Adipocyte (in vitro differentiated cells): ENCODE measurements around the gene RHEBL1.

Experiments
- DNase-seq: peaks from one replicate; pipeline ENCODE4 v3.0.0-alpha.2; 2015; ENCODE audit warnings: low read depth
- H3K27me3 ChIP-seq: replicated peaks from 2 replicates; pipeline ENCODE4 v1.7.0; 2013; ENCODE audit warnings: mild to moderate bottlenecking, low read length, moderate library complexity; ENCODE audit not compliant: control insufficient read depth, insufficient read depth
- H3K36me3 ChIP-seq: 2 replicates; pipeline ENCODE4 v1.7.0; 2013; ENCODE audit warnings: low read length, mild to moderate bottlenecking, moderate library complexity; ENCODE audit not compliant: control insufficient read depth, insufficient read depth, severe bottlenecking
- H3K4me1 ChIP-seq: 2 replicates; pipeline ENCODE4 v1.7.0; 2013; ENCODE audit warnings: mild to moderate bottlenecking, low read length, moderate library complexity; ENCODE audit not compliant: control insufficient read depth, insufficient read depth
- H3K4me3 ChIP-seq: 2 replicates; pipeline ENCODE4 v1.7.0; 2013; ENCODE audit warnings: mild to moderate bottlenecking, low read length, moderate library complexity
- H3K9ac ChIP-seq: 2 replicates; pipeline ENCODE4 v1.7.0; 2013; ENCODE audit warnings: mild to moderate bottlenecking, low read length, moderate library complexity
- H3K9me3 ChIP-seq: 2 replicates; pipeline ENCODE4 v1.7.0; 2013; ENCODE audit warnings: mild to moderate bottlenecking, low read length, moderate library complexity; ENCODE audit not compliant: control insufficient read depth

RHEBL1 gene

DNA sequence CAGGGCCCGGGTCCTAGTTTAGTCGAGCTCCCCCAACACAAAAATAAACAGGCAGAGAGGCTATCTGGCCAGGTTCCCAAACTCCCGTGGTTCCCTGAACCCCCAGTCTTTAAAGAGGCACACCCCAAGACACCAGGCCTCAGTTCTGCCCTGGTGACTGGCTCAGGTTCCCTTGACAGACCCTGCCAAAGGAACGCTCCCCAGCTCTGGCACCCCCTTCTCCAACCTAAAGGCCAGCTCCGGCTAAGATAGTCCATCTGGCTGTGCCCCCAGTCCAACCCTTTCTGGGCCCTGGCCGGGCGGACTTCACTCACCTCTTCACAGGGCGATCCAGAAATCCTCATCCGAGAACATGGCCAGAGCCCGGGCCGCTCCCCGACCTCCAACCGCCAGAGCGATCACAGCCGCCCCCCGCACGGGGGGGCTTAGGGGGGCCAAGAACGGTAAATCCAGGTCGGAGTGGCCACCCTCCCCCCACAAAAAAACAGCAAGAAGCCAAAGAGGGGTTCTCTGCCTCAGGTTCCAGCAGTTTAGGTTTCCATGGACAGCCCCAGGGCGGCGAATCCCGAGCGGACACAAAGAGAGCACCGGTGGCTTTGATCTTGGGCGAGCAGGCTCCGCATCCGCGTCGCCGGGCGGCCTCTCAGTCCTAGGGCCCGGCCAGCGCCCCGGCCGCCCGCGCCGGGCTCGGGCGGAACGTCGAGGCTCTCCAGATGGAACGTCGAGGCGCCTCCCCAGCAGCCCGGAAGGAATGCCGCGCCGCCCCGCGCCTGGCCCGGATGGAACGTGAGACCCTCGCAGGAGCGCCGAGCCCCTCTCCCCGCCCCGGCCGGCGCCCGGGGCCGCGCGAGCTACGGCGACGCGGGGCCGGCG is 10.2 kb downstream of the RHEBL1 start:
- Histone ChIP-seq H3K9me3 (no peaks in the 10 kb centered on the region), H3K27me3 (no peaks in the 10 kb centered on the region), H3K36me3 (peaks cover 8% of the 10 kb centered on the region), H3K9ac (peak overlapping the region; percentile 96), H3K4me1 (peaks cover 52% of the 10 kb centered on the region), H3K4me3 (peak overlapping the region; percentile 90)
- peak; percentile 66 for DNase-seq

- H3K4me1 ChIP-seq: peaks cover 52% of the 10 kb centered on the region
- peak overlapping the region; percentile 96 for H3K9ac ChIP-seq
- DNase-seq: peak; percentile 36
- H3K9me3 ChIP-seq: no peaks in the 10 kb centered on the region
- peak overlapping the region; percentile 90 for H3K4me3 ChIP-seq
- H3K27me3 ChIP-seq: no peaks in the 10 kb centered on the region
- peaks cover 14% of the 10 kb centered on the region for H3K36me3 ChIP-seq
Observed at GRCh38 chr12:49059045-49059298, 10.8 kb downstream of the RHEBL1 start.

GRCh38 chr12:49058366-49059044 is 11.3 kb downstream of the RHEBL1 start:
- DNase-seq: peak; percentile 16
- Histone ChIP-seq H3K4me3 (peak overlapping the region; percentile 90), H3K4me1 (peaks cover 48% of the 10 kb centered on the region), H3K9me3 (no peaks in the 10 kb centered on the region), H3K27me3 (no peaks in the 10 kb centered on the region), H3K36me3 (peaks cover 18% of the 10 kb centered on the region), H3K9ac (peak overlapping the region; percentile 96)

DNA sequence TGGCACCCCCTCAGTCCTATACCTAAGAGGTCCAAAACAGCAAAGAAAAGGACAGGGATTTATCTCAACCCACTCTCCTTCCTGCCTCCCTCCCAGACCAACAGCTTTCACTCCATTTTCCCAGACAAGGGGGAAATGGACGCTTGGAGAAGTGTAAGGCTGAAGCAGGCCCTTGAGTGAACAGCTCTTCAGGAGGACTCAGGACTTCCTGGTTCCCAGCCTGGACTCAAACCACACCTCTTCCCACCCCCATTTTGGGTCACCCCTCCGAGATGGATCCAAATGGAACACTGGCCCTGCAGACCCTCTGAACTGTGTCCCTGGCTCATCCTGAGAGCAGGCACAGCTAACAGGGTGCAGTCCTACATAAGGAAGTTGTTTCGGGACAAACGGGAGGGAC is 11.9 kb downstream of the RHEBL1 start:
- H3K36me3 ChIP-seq: peaks cover 24% of the 10 kb centered on the region
- H3K27me3 ChIP-seq: no peaks in the 10 kb centered on the region
- peak overlapping the region; percentile 90 for H3K4me3 ChIP-seq
- H3K4me1 ChIP-seq: peaks cover 44% of the 10 kb centered on the region
- DNase-seq: peak; percentile 39
- peak overlapping the region; percentile 96 for H3K9ac ChIP-seq
- no peaks in the 10 kb centered on the region for H3K9me3 ChIP-seq

DNA sequence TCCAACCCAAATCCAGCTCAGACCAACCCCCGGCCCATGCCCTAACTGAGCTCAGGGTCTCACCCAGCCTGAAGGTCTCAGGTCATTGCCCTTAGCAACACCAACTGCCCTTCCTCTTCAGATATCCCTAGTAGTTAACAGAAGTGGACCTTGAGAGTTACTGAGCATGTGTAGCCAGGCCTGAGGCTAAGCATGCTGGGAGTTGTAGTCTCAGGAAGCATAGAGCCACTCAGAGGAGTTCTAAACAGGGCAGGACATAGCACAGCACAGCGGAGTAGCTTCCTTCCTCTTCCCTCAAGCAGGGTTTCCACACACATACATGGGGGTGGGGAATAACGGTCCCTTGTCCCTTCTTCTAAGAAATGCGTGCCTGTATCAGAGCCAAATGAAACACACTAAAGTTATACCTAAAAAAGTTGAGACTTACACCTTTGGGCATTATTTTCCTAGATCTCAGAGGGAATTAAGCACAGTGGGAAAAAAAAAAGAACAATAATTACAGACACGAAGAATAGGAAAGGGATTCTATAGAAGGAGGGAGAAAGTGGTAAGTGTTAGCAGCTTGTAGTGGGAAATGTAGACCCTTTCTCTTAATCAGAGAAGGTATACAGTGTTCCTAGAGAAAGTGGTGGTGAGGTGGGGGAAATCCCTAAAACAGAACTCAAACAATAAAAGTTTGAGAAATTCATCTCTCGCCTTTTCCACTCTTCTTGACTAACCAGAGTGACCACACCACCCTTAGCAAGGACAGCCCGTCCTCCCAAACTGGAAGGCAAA is 13.6 kb downstream of the RHEBL1 start:
- DNase-seq: peak; percentile 78
- Histone ChIP-seq H3K4me1 (peaks cover 39% of the 10 kb centered on the region), H3K4me3 (peak overlapping the region; percentile 90), H3K36me3 (peaks cover 42% of the 10 kb centered on the region), H3K9me3 (no peaks in the 10 kb centered on the region), H3K9ac (peak overlapping the region; percentile 45), H3K27me3 (no peaks in the 10 kb centered on the region)

- peaks cover 38% of the 10 kb centered on the region for H3K4me1 ChIP-seq
- peak overlapping the region; percentile 28 for H3K9ac ChIP-seq
- no peak for DNase-seq
- no peaks in the 10 kb centered on the region for H3K9me3 ChIP-seq
- peaks cover 52% of the 10 kb centered on the region for H3K36me3 ChIP-seq
- H3K27me3 ChIP-seq: no peaks in the 10 kb centered on the region
- H3K4me3 ChIP-seq: no peak overlapping the region
Observed at GRCh38 chr12:49055092-49055491, 14.7 kb downstream of the RHEBL1 start.

GRCh38 chr12:49054524-49054923 is 15.3 kb downstream of the RHEBL1 start:
- DNase-seq: no peak
- Histone ChIP-seq H3K27me3 (no peaks in the 10 kb centered on the region), H3K9ac (no peak overlapping the region), H3K4me1 (peaks cover 38% of the 10 kb centered on the region), H3K9me3 (no peaks in the 10 kb centered on the region), H3K36me3 (peaks cover 58% of the 10 kb centered on the region), H3K4me3 (no peak overlapping the region)

- no peaks in the 10 kb centered on the region for H3K9me3 ChIP-seq
- H3K4me1 ChIP-seq: peaks cover 38% of the 10 kb centered on the region
- no peak overlapping the region for H3K9ac ChIP-seq
- no peak overlapping the region for H3K4me3 ChIP-seq
- H3K27me3 ChIP-seq: no peaks in the 10 kb centered on the region
- DNase-seq: no peak
- peaks cover 62% of the 10 kb centered on the region for H3K36me3 ChIP-seq
Observed at GRCh38 chr12:49054096-49054495, 15.7 kb downstream of the RHEBL1 start.

- peaks cover 77% of the 10 kb centered on the region for H3K36me3 ChIP-seq
- H3K27me3 ChIP-seq: no peaks in the 10 kb centered on the region
- no peak overlapping the region for H3K4me3 ChIP-seq
- no peak for DNase-seq
- H3K9me3 ChIP-seq: no peaks in the 10 kb centered on the region
- H3K4me1 ChIP-seq: peaks cover 26% of the 10 kb centered on the region
- no peak overlapping the region for H3K9ac ChIP-seq
Observed at GRCh38 chr12:49052451-49053208, 17.1 kb downstream of the RHEBL1 start.

- Histone ChIP-seq H3K36me3 (peaks cover 84% of the 10 kb centered on the region), H3K4me1 (peaks cover 19% of the 10 kb centered on the region), H3K9ac (no peak overlapping the region), H3K9me3 (no peaks in the 10 kb centered on the region), H3K4me3 (no peak overlapping the region), H3K27me3 (no peaks in the 10 kb centered on the region)
- DNase-seq: no peak
Observed at GRCh38 chr12:49051777-49052438, 17.9 kb downstream of the RHEBL1 start.
